ENCODE results near the gene JAM2.
A peak's percentile ranks its signal among the peaks of the same experiment; 100 is the strongest.
"Not testable (repeated sequence)": the region's sequence is repeated elsewhere in the genome, so short reads cannot be mapped to it uniquely, and the experiment has no call there.

Gene JAM2

GRCh38 chr21:25647647-25648046 lies 8.6 kb downstream of the JAM2 start:
- no peak for DNase-seq

GRCh38 chr21:25649146-25649545 lies 10.1 kb downstream of the JAM2 start:
- no peak for DNase-seq

- DNase-seq = no peak
Observed at GRCh38 chr21:25656412-25656811, 17.4 kb downstream of the JAM2 start.

- DNase-seq = no peak
Observed at GRCh38 chr21:25657140-25657539, 18.1 kb downstream of the JAM2 start.

GRCh38 chr21:25658427-25659035 lies 19.5 kb downstream of the JAM2 start:
- no peak for DNase-seq

- DNase-seq = no peak
Observed at GRCh38 chr21:25660233-25660632, 21.2 kb downstream of the JAM2 start.

- DNase-seq = no peak
Observed at GRCh38 chr21:25664491-25664931, 25.5 kb downstream of the JAM2 start.

GRCh38 chr21:25670726-25671125 lies 31.7 kb downstream of the JAM2 start:
- no peak for DNase-seq

GRCh38 chr21:25676451-25676850 lies 37.4 kb downstream of the JAM2 start:
- no peak for DNase-seq

GRCh38 chr21:25682382-25682781 lies 43.3 kb downstream of the JAM2 start:
- DNase-seq = no peak

- no peak for DNase-seq
Observed at GRCh38 chr21:25687787-25688186, 48.7 kb downstream of the JAM2 start.

- DNase-seq = no peak
Observed at GRCh38 chr21:25688275-25689155, 49.5 kb downstream of the JAM2 start.

GRCh38 chr21:25689226-25689625 lies 50.2 kb downstream of the JAM2 start:
- DNase-seq = no peak

GRCh38 chr21:25691976-25692375 lies 52.9 kb downstream of the JAM2 start:
- DNase-seq = no peak

GRCh38 chr21:25695461-25695860 lies 56.4 kb downstream of the JAM2 start:
- DNase-seq = not testable (repeated sequence)

GRCh38 chr21:25700741-25701140 lies 61.7 kb downstream of the JAM2 start:
- no peak for DNase-seq

GRCh38 chr21:25701529-25701928 lies 62.5 kb downstream of the JAM2 start:
- DNase-seq = no peak

- peak; percentile 5 to 48 (median 11) for DNase-seq
Observed at GRCh38 chr21:25708467-25709065, 69.5 kb downstream of the JAM2 start.

- DNase-seq = no peak
Observed at GRCh38 chr21:25709684-25710265, 70.7 kb downstream of the JAM2 start.

- DNase-seq = no peak
Observed at GRCh38 chr21:25710550-25710949, 71.5 kb downstream of the JAM2 start.

- not testable (repeated sequence) for DNase-seq
Observed at GRCh38 chr21:25714066-25714465, 75.0 kb downstream of the JAM2 start.

- DNase-seq = no peak
Observed at GRCh38 chr21:25717491-25718147, 78.6 kb downstream of the JAM2 start.

- DNase-seq = no peak
Observed at GRCh38 chr21:25721987-25722386, 82.9 kb downstream of the JAM2 start.

Measured in stimulated activated naive CD4-positive, alpha-beta T cell (primary cell).